Calu3 (cell line): ENCODE results near the gene AMFR. TPM values are rescaled to one million over a fixed set of nuclear protein-coding genes. Genes with fewer than 3 reads are reported as not detected.

ENCODE experiments used
- BruUV-seq: library from RNA; stranded (reverse); fragments of 400-500 nt; replicated peaks from 2 replicates; lab custom pipeline; 2021; lab: Mats Ljungman, UMichigan
- CTCF ChIA-PET: fragments of 300-600 bp; sonication (Branson Sonifier 250); formaldehyde crosslinking; loops from one replicate; lab custom pipeline; 2022; ENCODE audit warnings: antibody characterized with exemption; lab: Charles Lee
- DNase-seq: peaks from one replicate; pipeline ENCODE4 v3.0.0; 2022
- H3K27ac Mint-ChIP-seq: one replicate; pipeline ENCODE4 v1.8.0; 2022; ENCODE audit warnings: mixed read lengths; ENCODE audit not compliant: unreplicated experiment
- H3K27me3 Mint-ChIP-seq: one replicate; pipeline ENCODE4 v1.8.0; 2022; ENCODE audit warnings: mixed read lengths; ENCODE audit not compliant: unreplicated experiment
- H3K36me3 Mint-ChIP-seq: one replicate; pipeline ENCODE4 v1.8.0; 2022; ENCODE audit warnings: mild to moderate bottlenecking, moderate library complexity, mixed read lengths; ENCODE audit not compliant: insufficient read depth, unreplicated experiment
- H3K4me1 Mint-ChIP-seq: one replicate; pipeline ENCODE4 v1.8.0; 2022; ENCODE audit warnings: mild to moderate bottlenecking, low read depth, mixed read lengths; ENCODE audit not compliant: unreplicated experiment
- H3K4me3 Mint-ChIP-seq: one replicate; pipeline ENCODE4 v1.8.0; 2022; ENCODE audit warnings: mild to moderate bottlenecking, low read depth, moderate library complexity, mixed read lengths; ENCODE audit not compliant: unreplicated experiment
- H3K9me3 Mint-ChIP-seq: one replicate; pipeline ENCODE4 v1.8.0; 2022; ENCODE audit warnings: low read depth, mixed read lengths; ENCODE audit not compliant: unreplicated experiment
- intact Hi-C: fragments of 100-400 bp; cut with micrococcal nuclease; formaldehyde crosslinking; loops from one replicate; pipeline ENCODE4 v1.10.0; 2022; ENCODE audit not compliant: unreplicated experiment
- total RNA-seq: library from RNA; stranded (reverse); gene quantifications from 2 replicates; pipeline ENCODE4 v1.2.3, GENCODE V29; 2022
- TF ChIP-seq, protein P1 (sequence below): fragments of 200-600 bp; IDR thresholded peaks from one replicate; pipeline ENCODE4 v1.8.0; 2022; ENCODE audit warnings: antibody characterized with exemption; ENCODE audit not compliant: unreplicated experiment

The AMFR gene
- total RNA-seq, 1 experiment from 2014 or later, result 116 TPM

DNA sequence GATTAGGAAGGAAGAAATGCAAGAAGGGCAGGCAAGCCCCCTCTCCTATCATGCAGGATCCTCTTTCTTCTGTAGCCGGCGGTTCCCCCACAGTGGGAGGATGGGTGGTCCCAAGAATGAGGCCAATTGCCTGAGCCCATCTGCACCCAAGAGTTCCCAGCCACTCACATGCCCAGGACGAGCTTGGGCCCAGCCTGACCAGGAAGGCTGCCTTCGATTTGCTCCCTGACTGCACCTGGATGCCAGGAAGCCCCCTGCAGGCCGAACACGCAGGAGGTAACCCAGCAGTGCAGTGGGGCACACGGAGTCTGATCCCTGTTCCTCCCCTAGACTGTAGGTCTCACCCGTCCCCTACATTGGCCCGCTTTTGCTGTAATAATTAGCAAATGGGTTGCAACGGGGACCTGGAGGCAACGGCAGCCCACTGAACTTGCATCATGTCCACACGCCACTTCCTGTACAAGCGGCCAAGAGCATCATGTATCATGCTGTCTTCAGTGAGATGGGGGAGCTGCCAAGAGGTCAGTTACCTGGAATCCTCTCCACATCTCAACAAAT is 67.5 kb downstream of the AMFR start:
- H3K36me3 Mint-ChIP-seq, result peaks cover 32% of the 10 kb centered on the region
- intact Hi-C loops, result no loop called here
- no TSS peak for BruUV-seq
- H3K4me3 Mint-ChIP-seq, result no peak overlapping the region
- no peaks in the 10 kb centered on the region for H3K27me3 Mint-ChIP-seq
- CTCF ChIA-PET, result no interaction called here
- H3K4me1 Mint-ChIP-seq, result peaks cover 11% of the 10 kb centered on the region
- DNase-seq, result no peak
- H3K9me3 Mint-ChIP-seq, result no peaks in the 10 kb centered on the region
- TF ChIP-seq, protein P1, sequence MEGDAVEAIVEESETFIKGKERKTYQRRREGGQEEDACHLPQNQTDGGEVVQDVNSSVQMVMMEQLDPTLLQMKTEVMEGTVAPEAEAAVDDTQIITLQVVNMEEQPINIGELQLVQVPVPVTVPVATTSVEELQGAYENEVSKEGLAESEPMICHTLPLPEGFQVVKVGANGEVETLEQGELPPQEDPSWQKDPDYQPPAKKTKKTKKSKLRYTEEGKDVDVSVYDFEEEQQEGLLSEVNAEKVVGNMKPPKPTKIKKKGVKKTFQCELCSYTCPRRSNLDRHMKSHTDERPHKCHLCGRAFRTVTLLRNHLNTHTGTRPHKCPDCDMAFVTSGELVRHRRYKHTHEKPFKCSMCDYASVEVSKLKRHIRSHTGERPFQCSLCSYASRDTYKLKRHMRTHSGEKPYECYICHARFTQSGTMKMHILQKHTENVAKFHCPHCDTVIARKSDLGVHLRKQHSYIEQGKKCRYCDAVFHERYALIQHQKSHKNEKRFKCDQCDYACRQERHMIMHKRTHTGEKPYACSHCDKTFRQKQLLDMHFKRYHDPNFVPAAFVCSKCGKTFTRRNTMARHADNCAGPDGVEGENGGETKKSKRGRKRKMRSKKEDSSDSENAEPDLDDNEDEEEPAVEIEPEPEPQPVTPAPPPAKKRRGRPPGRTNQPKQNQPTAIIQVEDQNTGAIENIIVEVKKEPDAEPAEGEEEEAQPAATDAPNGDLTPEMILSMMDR, result no peak
- H3K27ac Mint-ChIP-seq, result no peak overlapping the region

DNA sequence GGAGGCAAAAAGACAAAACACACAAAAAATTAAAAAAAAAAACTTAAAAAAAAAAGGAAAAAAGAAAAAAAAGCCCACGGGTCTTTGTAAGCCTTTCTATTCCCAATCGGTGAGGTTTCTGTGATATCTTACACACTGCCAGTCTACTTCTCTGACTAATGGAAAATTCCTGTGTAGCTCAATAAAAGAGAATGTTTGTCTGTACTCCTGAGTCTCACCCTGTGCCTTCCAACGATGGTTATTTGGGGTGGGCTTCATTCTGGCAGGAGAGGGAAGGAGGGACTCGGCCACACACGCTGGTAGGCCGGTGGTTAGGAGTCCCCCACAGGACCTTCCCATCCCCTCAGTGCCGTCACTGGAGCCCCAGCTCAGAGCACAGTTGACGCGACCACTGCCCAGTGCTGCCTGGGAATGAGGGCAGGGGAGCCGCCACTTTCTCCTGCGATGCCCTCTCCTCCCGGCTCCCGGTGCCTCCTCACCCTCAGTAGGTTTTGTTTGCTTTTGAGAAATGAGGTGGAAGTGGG is 68.0 kb downstream of the AMFR start:
- no peak for DNase-seq
- CTCF ChIA-PET, result interaction anchor here (1.2 to 1.5 kb wide), 2 partner anchors 88 to 94 kb away, joined by 3 to 5 read pairs; partner anchors contain the start of genes NUDT21 and OGFOD1
- H3K36me3 Mint-ChIP-seq, result peaks cover 29% of the 10 kb centered on the region
- H3K4me3 Mint-ChIP-seq, result peak overlapping the region; percentile 65
- peaks cover 11% of the 10 kb centered on the region for H3K4me1 Mint-ChIP-seq
- intact Hi-C loops, result no loop called here
- TF ChIP-seq, protein P1, result no peak
- H3K27ac Mint-ChIP-seq, result no peak overlapping the region
- H3K27me3 Mint-ChIP-seq, result peaks cover 4% of the 10 kb centered on the region
- no peaks in the 10 kb centered on the region for H3K9me3 Mint-ChIP-seq
- no TSS peak for BruUV-seq

DNA sequence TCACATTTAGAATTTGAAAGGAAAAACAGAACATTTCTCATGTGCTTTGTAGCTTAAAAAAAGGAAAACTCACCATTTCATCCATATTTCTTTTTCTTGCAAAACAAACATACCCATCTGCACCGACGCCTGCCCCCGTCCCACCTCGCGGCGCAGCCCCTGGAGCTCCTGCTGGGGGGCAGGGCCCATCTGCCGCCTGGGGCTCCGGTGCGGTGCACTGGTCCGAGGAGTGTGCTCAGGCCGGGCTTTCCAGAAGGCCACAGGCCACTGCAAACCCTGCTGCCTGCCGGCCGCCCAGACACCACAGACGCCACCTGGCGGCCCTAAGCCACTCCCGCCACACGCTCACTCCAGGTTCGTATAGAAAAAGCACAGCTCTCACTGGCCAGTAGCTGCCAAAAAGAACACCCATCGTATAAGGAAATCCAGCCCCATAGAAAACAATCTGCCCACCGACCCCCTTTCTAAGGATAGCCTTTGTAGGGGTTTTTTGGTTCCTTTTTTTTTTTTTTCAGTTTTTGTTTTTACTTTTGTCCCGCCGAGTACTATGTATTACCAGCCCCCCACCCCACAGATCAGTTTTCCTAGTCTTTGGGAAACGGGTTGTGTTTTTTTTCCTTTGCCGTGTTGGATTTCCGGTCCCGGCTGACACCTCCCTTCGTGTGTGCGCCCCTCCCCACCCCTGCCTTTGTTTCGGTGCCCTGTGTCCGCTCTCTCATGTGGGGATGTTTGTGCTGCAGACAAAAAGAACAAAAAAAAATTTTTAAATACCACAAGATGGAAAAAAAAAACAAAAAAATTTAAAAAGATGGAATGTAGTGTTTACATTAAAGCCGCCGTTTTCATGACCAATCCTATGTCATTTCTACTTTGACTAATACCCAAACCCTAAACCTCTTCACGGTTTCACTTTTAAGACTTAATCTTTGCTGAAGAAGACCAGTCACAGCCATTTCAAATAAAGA is 68.8 kb downstream of the AMFR start:
- DNase-seq, result peak; percentile 89

DNA sequence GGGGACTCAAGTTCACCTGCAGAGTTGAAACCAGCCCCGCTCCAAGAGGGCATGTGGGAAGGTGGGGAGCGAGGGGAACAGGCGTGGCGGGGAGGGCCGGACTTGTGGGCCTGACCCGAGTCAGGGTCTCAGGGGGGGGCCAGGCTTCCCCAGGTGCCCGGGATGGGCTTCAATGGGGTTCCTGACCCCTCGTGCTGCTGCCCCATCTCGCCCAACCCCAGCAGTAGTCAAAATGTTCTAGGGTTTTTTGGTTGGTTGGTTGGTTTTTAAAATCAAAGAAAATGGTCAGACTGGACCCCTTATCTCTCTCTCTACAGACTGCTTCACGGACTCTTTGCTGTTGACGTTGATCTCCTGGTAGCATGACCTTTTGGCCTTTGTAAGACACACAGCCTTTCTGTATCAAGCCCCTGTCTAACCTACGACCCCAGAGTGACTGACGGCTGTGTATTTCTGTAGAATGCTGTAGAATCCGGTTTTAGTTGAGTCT is 69.5 kb downstream of the AMFR start:
- H3K27me3 Mint-ChIP-seq, result peaks cover 19% of the 10 kb centered on the region
- peak overlapping the region; percentile 65 for H3K4me3 Mint-ChIP-seq
- CTCF ChIA-PET, result interaction anchor here (1.2 to 1.5 kb wide), 8 partner anchors 11 to 124 kb away, joined by 3 to 9 read pairs (median 6); partner anchors contain the start of genes NUDT21 and OGFOD1
- no peak for DNase-seq
- H3K4me1 Mint-ChIP-seq, result peaks cover 11% of the 10 kb centered on the region
- no peak overlapping the region for H3K27ac Mint-ChIP-seq
- H3K9me3 Mint-ChIP-seq, result no peaks in the 10 kb centered on the region
- no TSS peak for BruUV-seq
- peaks cover 22% of the 10 kb centered on the region for H3K36me3 Mint-ChIP-seq
- TF ChIP-seq, protein P1, result no peak
- intact Hi-C loops, result no loop called here

More for the DNA sequence above, 68.8 kb downstream of the AMFR start:
- peaks cover 11% of the 10 kb centered on the region for H3K27me3 Mint-ChIP-seq
- no TSS peak for BruUV-seq
- intact Hi-C loops, result no loop called here
- no peaks in the 10 kb centered on the region for H3K9me3 Mint-ChIP-seq
- H3K36me3 Mint-ChIP-seq, result peaks cover 23% of the 10 kb centered on the region
- H3K27ac Mint-ChIP-seq, result peak overlapping the region; percentile 34
- CTCF ChIA-PET, result interaction anchor here (0.6 to 1.5 kb wide), 11 partner anchors 10 to 125 kb away, joined by 3 to 9 read pairs (median 5); partner anchors contain the start of genes NUDT21 and OGFOD1
- H3K4me3 Mint-ChIP-seq, result peak overlapping the region; percentile 65
- H3K4me1 Mint-ChIP-seq, result peaks cover 11% of the 10 kb centered on the region
- TF ChIP-seq, protein P1, result peak; percentile 81
